ENCODE measurements around the gene RGS6.
A peak's percentile ranks its signal among the peaks of the same experiment; 100 is the strongest.

The RGS6 gene

GRCh38 chr14:72501439-72501838 is 569.2 kb downstream of the RGS6 start:
- DNase-seq (ENCODE audit: low read depth in 2 of 2) = no peak

DNA sequence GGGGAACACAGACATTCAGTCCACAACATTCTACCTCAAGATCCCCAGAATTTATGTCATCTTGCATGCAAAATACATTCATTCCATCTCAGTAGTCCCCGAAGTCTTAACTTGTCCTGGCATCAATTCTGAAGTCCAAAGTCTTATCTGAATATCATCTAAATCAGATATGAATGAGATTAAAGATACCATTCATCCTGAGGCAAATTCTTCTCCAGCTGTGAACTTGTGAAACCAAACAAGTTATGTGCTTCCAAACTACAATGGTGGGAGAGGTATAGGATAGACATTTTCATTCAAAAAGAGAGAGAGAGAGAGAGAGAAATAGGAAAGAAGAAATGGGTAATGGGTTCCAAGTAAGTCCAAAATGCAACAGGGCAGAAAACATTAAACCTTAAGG is 571.0 kb downstream of the RGS6 start:
- no peak for DNase-seq (ENCODE audit: low read depth in 2 of 2)

DNA sequence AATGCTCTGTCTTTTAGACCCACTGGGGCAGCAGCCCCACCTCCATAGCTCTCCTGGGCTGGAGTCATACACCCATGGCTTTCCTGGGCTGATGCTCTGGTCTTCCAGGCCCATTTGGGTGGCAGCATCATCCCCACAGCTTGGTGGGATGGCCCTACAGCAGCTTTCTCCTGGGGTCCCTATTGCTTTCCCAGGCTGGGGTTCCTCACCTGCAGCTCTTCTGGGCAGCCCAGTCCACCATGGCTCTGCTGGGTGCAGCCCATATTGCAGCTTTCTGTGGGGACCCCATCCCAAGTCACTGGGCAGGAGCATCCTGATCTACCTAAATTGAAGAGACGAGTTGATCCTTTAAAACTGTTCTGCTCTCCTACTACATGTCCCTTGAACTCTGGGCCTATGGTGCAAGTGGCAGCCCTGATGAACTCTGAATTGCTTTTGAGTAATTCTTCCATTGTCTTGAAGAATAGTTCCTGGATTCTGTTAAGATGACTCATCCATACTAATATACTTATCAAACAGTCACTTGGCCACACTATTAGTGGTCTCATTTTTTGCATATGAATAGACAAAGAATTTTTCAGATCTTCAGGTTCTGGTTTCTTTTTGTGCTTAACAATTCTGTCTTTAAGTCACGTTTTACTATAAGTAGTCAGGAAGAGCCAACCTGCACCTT is 571.6 kb downstream of the RGS6 start:
- no peak for DNase-seq (ENCODE audit: low read depth in 2 of 2)

GRCh38 chr14:72510566-72510965 is 578.3 kb downstream of the RGS6 start:
- no peak for DNase-seq (ENCODE audit: low read depth in 2 of 2)

- no peak for DNase-seq (ENCODE audit: low read depth in 2 of 2)
Measured at GRCh38 chr14:72512281-72512680, 580.1 kb downstream of the RGS6 start.

- no peak for DNase-seq (ENCODE audit: low read depth in 2 of 2)
Measured at GRCh38 chr14:72512925-72513324, 580.7 kb downstream of the RGS6 start.

DNA sequence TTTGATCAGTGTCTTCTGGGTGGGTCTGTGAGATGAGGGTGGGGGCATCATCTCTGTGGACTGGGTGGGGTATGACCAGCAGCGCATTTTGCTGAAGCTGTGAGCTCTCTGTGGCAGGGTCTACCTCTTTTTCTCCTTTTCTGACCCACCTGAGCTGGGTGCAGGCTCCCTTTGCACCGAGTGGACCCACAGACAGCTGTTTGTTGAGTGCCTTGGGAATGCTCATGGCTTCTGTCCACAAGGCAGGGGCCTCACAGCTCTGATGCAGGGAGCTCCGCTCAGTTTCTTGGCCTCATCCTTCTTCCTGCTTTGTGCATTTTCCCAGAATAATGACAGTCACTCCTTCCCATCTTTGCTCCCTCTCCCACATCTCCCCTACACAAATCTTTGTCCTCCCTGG is 581.1 kb downstream of the RGS6 start:
- DNase-seq (ENCODE audit: low read depth in 2 of 2) = no peak

GRCh38 chr14:72513965-72514659 is 581.9 kb downstream of the RGS6 start:
- DNase-seq (ENCODE audit: low read depth in 2 of 2) = no peak

GRCh38 chr14:72514660-72515025 is 582.4 kb downstream of the RGS6 start:
- no peak for DNase-seq (ENCODE audit: low read depth in 2 of 2)

DNA sequence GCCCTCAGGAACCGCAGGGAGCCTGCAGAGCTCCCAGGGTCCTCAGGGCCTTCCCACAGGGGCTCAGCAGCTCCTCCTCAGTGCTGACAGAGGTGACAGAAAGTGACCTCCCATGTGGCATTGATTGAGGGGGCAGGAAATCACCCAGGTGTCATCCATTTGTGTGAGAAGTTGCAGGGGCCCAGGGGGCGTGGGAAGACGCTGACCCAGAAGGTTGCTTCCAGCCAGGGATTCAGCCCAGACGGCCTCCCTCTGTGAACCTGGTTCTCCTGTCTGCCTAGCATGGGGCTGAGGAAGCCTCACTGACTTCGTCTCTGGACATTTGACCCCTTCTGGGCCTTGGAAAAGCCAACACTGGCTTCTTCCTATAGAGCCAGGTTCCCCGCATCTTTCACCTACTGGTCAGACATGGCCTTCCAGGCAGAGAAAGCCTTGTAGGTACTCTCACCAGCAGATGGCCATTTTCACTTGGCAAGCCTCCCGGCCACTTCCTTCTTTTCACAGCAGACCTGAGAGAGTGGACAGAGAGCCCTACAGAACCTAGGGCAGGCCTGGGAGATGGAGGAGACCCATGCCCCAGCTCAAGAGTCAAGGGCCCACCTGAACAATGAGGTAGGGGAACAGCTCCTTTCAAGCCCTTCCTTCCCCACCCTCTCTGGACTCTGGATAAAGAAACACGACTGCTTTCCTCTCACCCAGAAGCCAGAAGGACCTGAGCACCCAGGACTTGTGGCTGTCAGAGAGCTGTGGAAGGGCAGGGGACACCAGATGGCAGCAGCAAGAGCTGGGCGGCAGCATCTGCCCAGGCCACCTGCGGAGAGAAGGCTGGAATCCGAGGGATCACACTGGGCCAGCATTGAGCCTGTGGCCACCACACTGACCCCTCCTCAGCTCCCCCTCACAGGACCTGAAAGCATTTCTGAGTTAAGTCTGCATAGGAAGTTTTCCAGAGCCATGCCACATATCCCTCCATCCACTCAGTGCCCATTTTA is 583.8 kb downstream of the RGS6 start:
- DNase-seq (ENCODE audit: low read depth in 2 of 2) = no peak

DNA sequence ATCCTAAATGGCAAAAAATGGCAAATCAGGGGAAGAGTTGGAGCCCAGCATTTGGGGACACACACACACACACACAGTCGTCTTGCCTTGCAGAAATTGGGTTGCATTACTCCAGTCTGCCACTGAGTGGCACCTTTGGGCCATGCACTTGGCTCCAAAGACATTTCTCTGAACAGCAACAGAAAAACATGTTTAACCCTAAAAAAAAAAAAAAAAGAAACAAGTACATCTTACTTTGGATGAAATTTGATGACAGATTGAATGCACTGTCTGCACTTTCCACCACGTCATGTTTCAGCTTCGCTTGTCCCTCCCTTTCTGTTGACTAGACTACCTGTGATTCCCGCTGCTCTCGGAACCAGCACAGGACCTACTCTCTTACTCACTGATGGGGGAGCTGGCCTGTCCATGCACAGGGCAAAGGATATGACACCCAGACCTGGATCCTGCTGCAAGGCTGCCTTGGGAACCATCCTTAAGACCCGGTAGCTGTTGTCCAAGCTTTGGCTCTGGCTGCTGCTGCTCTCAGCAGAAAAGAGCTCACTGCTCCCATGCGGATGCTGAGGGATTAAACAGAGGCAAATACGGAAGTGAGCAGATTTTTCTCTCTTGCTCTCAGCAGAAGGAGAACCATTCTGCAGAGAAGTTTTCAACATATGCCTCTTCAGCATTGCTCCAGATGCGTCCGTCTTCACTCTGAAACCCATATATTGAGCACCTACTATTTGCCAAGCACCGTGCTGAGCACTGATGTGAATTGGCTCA is 584.9 kb downstream of the RGS6 start:
- peak; percentile 45 to 47 for DNase-seq (ENCODE audit: low read depth in 2 of 2)

DNA sequence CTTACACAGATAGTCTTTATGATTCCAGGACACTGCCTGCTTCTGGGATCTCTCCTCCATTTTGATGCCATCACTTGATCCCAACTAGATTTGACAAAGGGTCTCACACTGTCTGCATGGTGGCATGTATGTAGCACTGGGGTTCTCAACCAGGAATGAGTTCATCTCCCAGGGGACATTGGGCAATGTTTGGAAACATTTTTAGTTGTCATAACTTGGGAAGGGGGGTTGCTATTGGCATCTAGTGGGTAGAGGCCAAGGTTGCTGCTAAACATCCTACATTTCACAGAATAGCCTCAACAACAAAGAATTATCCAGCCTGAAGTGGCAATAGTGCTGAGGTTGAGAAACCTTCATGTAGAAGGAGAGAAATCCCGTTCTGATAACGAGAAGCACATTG is 585.5 kb downstream of the RGS6 start:
- DNase-seq (ENCODE audit: low read depth in 2 of 2) = no peak

GRCh38 chr14:72518809-72519377 is 586.7 kb downstream of the RGS6 start:
- DNase-seq (ENCODE audit: low read depth in 2 of 2) = peak in 1 of 2 donors; percentile 5

- DNase-seq (ENCODE audit: low read depth in 2 of 2) = no peak
Measured at GRCh38 chr14:72519543-72519942, 587.3 kb downstream of the RGS6 start.

- DNase-seq (ENCODE audit: low read depth in 2 of 2) = no peak
Measured at GRCh38 chr14:72521045-72521444, 588.8 kb downstream of the RGS6 start.

- DNase-seq (ENCODE audit: low read depth in 2 of 2) = no peak
Measured at GRCh38 chr14:72521968-72522741, 589.9 kb downstream of the RGS6 start.

- no peak for DNase-seq (ENCODE audit: low read depth in 2 of 2)
Measured at GRCh38 chr14:72522847-72523246, 590.6 kb downstream of the RGS6 start.

- no peak for DNase-seq (ENCODE audit: low read depth in 2 of 2)
Measured at GRCh38 chr14:72523424-72524294, 591.4 kb downstream of the RGS6 start.

DNA sequence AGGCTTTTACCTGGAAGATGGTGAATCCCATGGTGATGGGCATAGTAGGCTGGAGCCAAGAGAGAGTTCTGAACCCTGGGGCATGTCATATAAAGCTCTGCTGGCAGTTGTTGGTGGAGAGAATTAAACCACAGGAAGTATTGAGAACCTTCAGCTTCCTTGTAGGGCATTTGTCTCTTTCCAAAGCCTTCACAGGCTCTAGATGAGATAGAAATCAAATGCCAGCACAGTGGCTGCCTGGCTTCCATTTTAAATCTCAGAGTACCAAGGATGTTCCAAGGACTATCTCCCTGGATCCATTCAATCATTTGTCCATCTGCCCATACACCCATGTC is 592.0 kb downstream of the RGS6 start:
- DNase-seq (ENCODE audit: low read depth in 2 of 2) = no peak
